HG03064 (cell line): ENCODE data around the gene MIGA1.
"Not testable (repeated sequence)": the region's sequence is repeated elsewhere in the genome, so short reads cannot be mapped to it uniquely, and the experiment has no call there.

Experiments used
- ATAC-seq: cut with Tn5 transposase; IDR thresholded peaks from one replicate; pipeline ENCODE4 v1.9.1; 2021; ENCODE audit warnings: low read depth; ENCODE audit not compliant: unreplicated experiment

MIGA1 gene, protein sequence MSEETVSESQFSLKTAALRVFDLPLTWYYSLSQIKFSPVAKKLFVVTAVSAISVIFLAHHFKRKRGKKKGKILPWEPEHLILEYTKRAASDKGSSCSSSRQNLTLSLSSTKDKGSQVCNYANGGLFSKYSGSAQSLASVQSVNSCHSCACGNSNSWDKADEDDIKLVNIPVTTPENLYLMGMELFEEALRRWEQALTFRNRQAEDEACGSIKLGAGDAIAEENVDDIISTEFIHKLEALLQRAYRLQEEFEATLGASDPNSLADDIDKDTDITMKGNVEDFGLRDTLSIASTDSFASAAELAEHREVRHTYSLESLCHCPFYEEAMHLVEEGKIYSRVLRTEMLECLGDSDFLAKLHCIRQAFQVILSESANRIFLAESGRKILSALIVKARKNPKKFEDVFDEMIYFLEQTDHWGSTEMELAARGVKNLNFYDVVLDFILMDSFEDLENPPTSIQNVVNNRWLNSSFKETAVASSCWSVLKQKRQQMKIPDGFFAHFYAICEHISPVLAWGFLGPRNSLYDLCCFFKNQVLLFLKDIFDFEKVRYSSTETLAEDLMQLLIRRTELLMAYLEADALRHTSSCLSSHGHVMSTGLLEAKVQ

GRCh38 chr1:77779529-77780281 is at the start of gene MIGA1:
Gene MIGA1 (plus strand): TSS chr1:77779649. CDS start chr1:77783253, 3,604 bp downstream.
- peak; percentile 89 for ATAC-seq

DNA sequence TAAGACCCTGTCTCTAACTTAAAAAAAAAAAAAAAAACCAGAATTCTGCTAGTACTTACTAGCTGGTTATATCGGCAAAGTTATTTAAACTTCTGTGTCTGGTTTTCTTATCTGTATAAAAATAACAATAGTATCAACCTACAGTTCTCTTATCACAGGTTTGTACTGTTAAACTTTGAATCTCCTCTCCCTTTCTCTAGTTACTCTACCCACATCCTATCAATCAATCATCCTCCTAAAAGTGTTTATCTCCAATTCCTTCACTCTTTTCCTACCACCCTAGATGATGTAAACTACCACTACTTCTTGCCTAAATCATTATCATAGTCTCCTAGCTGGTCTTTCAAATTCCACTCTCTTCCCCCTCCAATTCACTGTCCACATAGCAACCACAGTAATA is 47.4 kb upstream of the MIGA1 start:
- no peak for ATAC-seq

DNA sequence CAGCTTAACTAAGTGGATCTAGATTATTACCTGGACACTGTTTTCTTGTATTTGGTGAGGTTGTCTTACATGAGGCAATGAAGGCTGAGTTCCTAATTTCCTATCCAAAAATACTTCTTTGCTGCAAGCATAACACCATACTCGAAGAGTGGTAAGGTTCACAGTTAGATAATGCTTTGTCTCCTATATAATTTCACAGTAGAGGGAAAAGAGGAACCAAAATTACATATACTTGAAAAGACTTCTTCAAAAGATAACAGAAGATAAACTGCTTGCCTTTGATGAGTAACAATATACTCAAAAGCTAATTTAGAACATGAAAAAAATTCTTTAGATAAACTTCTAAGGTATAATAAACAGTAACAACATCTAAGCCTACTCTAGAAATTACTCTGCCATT is 40.2 kb upstream of the MIGA1 start:
- no peak for ATAC-seq

- ATAC-seq = no peak
Measured at GRCh38 chr1:77741316-77741715, 38.1 kb upstream of the MIGA1 start.

DNA sequence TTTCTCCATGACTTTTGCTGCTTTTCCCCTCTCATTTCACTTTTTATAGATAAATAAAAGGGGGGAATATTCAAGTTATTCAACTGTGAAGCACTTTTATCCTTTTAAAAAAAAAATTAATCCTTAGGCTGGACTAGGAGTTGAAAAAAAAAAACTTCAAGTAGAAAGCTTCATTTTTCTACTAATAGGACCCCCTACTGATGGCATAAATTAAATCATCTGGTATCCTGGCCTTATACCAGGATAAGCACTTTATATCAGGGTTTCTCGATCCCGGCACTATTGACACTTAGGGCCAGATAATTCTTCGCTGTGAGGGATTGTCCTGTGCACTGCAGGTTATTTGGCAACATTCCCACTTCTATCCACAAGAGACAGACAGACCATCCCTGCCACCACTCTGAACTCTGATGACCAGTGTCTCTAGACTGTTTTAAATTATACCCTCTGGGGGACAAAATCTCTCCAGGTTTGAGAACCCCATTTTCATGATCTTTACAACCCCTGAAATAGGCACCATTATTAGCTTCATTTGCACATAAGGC is 37.4 kb upstream of the MIGA1 start:
- ATAC-seq = no peak

DNA sequence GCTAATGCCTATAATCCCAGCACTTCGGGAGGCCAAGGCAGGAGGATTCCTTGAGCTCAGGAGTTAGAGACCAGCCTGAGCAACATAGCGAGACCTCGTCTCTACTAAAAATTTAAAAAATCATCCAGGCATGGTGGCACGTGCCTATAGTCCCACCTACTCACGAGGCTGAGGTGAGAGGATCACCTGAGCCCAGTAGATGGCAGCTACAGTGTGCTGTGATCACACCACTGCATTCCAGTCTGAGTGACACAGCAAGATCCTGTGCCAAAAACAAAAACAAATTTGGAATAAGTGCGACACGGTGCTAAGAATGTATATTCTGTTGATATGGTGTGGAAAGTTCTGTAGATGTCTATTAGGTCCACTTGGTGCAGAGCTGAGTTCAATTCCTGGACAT is 34.9 kb upstream of the MIGA1 start:
- no peak for ATAC-seq

GRCh38 chr1:77749489-77749888 is 30.0 kb upstream of the MIGA1 start:
- ATAC-seq = not testable (repeated sequence)

- ATAC-seq = no peak
Measured at GRCh38 chr1:77756052-77756754, 23.2 kb upstream of the MIGA1 start.

DNA sequence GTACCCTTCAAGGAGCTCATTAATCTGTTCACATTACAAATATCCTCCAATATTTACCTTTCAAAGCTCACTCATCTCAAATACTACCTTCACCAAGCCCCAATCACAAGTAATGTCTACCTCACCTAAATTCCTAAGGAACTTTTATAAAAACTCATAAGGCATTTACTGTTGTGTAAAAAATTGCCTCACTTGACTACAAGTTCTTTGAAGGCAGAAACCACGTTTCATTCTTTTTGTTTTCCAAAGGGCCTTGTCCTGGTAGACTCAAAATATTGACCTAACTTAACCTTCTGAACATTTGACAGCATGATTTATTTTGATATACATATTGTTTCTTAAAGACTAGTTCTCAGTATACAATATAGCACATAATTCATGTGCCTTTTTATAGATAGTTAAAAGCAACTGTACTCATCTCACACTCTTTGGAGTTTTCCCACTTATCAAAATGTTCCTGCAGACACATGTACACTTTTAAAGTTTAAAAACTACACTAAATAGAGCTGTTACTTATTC is 22.3 kb upstream of the MIGA1 start:
- ATAC-seq = no peak

- ATAC-seq = no peak
Measured at GRCh38 chr1:77757603-77758002, 21.8 kb upstream of the MIGA1 start.

DNA sequence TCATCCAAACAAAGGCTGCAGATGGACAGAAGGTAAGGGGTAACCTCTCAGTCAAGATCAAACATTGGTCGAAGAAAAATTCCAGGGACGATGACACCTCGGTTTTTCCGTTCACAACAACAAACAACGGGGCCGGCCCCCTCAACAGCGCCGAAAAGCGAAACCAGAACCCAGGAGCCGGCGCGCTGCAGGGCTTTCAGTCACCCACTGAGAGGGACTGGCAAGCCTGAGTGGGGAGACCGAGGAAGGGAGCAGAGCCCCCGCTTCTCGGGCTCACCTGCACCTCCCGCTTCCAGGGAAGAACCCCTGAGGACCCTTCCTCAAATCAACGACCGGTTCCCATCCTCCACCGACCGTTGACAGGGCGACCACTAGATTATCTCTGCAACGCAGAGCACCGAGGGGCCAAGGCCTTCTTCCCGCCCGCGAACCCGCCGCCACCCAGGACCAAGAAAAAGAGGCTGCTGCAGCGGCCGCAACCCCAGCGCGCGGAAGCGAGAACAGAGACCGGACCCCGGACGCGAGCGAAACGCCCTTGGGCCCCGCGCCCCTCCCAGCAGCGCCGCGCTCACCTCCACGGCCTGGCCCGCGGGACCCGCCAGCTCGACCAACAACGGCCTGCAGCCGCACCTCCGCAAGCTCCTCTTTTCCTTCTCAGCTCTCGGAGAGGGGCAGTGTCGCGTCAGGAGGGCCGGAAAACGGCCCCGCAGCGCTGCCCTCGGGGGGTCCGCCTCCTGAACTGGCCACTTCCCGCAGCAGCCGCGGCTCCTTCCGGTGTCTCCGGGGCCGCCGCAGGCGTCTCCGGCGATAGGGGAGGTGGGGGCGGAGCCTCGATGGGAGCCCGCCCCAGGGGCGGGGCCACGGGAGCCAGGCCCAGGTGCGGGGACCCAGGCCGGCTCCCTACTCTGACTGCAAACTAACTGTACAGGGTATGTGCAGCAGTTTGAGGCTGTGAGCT is 20.1 kb upstream of the MIGA1 start, which contains the start of gene USP33:
Gene USP33, minus strand, starts transcription at position 782 of the 958 bp plus-strand sequence. CDS start 18,155 bp downstream, outside the sequence.
- ATAC-seq = peak; percentile 95

DNA sequence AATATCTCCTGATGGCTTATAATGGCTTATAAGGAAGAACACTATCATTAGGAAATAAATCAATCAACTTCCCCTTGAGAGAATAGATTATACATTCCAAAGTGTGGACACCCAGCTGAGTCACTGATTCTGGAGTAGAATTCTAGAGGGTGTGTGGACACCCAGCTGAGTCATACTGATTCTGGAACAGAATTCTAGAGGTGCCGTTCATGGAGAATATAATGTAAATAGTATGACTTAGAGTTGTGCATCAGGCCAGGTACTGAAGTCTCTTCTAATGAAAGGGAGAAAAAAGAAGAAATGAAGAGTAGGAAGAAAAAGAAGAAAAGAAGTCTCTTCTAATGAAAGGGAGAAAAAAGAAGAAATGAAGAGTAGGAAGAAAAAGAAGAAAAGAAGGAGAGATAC is 17.4 kb upstream of the MIGA1 start:
- ATAC-seq = no peak

GRCh38 chr1:77768006-77768405 is 11.4 kb upstream of the MIGA1 start:
- no peak for ATAC-seq

DNA sequence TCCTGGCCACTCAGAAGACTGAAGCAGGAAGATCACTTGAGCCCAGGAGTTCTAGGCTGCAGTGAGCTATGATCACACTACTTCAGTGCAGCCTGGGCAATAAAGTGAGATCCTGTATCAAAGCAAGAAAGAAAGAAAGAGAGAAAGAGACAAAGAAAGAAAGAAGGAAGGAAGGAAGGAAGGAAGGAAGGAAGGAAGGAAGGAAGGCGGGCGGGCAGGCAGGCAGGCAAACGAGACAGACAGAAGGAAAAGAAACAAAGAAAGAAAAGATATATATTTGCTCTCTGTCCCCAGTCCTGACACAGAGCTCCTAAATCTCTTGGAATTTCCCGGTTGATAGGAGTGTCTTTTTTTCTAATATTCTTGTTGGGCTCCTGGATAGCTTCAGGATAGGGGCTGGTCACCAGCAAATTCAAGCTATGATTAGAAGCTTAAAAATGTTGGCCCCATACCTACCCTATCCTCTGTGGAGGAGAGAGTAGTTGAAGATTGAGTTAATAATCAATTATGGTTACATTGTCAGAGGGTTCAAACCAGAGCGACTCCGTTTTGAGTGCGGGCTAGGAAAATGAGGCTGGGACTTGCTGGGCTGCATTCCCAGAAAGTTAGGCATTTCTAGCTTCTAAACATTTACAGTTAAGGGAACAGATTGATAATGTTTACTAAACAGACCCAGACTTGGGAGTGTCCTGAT is 3.3 kb upstream of the MIGA1 start:
- no peak for ATAC-seq

GRCh38 chr1:77781683-77782082 is 2.2 kb downstream of the MIGA1 start:
- ATAC-seq = no peak

DNA sequence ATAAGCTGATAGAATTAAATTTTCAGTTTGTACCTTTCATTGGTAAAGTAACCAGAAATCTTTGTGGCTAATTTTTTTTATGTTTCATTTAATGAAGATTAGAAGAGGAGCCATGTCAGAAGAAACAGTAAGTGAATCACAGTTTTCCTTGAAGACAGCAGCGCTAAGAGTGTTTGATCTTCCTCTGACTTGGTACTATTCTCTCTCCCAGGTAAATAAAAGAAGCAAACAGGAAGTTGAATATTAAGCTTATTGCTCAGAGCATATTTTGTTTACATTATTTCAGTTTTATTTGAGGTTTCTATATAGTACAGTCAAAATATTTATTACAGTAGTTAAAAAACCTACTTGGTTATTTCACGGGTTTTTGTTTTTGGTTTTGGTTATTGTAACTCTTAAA is 3.7 kb downstream of the MIGA1 start:
- ATAC-seq = no peak

GRCh38 chr1:77786093-77786741 is 6.8 kb downstream of the MIGA1 start:
- ATAC-seq = not testable (repeated sequence)

DNA sequence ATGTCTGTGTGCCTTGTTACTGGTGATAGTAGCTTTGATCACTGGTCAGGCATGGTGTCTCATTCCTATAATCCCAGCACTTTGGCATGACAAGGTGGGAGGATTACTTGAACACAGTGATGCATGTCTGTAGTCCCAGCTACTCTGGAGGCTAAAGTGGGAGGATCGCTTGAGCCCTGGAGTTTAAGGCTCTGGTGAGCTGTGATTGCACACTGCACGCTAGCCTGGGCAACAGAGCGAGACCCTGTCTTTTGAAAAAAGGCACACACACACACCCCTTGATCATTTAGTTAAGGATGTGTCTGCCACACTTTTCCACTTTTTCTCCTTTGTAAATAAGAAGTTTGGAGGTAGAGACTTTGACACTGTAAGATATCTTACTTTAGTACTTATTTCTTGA is 15.1 kb downstream of the MIGA1 start:
- ATAC-seq = no peak
